ENCODE data around the gene PKN1. TPM values are rescaled to one million over a fixed set of nuclear protein-coding genes. Genes with fewer than 3 reads are reported as not detected.
A peak's percentile ranks its signal among the peaks of the same experiment; 100 is the strongest.

Gene PKN1
- total and polyA plus RNA-seq, 10 of the 15 experiments (the other 5 are each of a cell fraction or from before 2014, with no cell fraction given): 1.0 to 189 (median 52.7) TPM

- Histone ChIP-seq H3K27me3 (replicated peaks in 1 of 2; ENCODE audit: control insufficient read depth in 2 of 2, insufficient read depth in 2 of 2, low read length in 1 of 2) (no peaks in the 10 kb centered on the region), H3K4me2 (ENCODE audit: control insufficient read depth, insufficient read depth) (no peak overlapping the region), H3K27ac (ENCODE audit: control insufficient read depth, insufficient read depth) (no peak overlapping the region), H3K9ac (ENCODE audit: control insufficient read depth, insufficient read depth, low read length) (no peak overlapping the region), H3K9me3 (replicated peaks; ENCODE audit: control insufficient read depth, insufficient read depth, low read length) (no peaks in the 10 kb centered on the region), H3K36me3 (ENCODE audit: control insufficient read depth in 2 of 2, insufficient read depth in 2 of 2, low read length in 1 of 2) (no peaks in the 10 kb centered on the region; a peak in 1 of 4 replicates), H2AFZ (ENCODE audit: control insufficient read depth, low read depth, low read length) (no peak overlapping the region), H4K20me1 (ENCODE audit: control insufficient read depth, insufficient read depth) (no peaks in the 10 kb centered on the region; the same call in 1 of the 2 replicates), H3K4me1 (ENCODE audit: control insufficient read depth, insufficient read depth, low read length) (no peaks in the 10 kb centered on the region; the same call in 1 of the 2 replicates), H3K4me3 (no peak overlapping the region), H3K79me2 (ENCODE audit: control insufficient read depth, insufficient read depth, low read length) (no peaks in the 10 kb centered on the region)
- intact Hi-C loops (cut with micrococcal nuclease; ENCODE audit: unreplicated experiment): loop anchor here (2.0 to 10.0 kb wide), 3 partner anchors 48 to 344 kb away; partner anchors contain the start of genes ADGRL1, ASF1B and PKN1
- in situ Hi-C loops (cut with MboI): no loop called here
- SMC1A ChIA-PET (ENCODE audit: uncharacterized antibody, unreplicated experiment): interaction anchor here (1.1 to 2.3 kb wide), 3 partner anchors 49 to 117 kb away, joined by 3 to 10 read pairs (median 6); no protein-coding TSS in a partner anchor
- no peak for FAIRE-seq
- ATAC-seq: no peak; the same call in 2 of the 3 replicates
- no TSS peak for BruUV-seq (replicated peaks)
- DNase-seq (ENCODE audit: low read depth, low spot score): no peak
- RAD21 ChIA-PET (ENCODE audit: unreplicated experiment): interaction anchor here (0.6 to 1.2 kb wide), 3 partner anchors 40 to 224 kb away, joined by 3 to 5 read pairs (median 3); no protein-coding TSS in a partner anchor
- POLR2A ChIA-PET: no interaction called here
- TF ChIP-seq MEF2B (IDR thresholded peaks at IDR 0.05; ENCODE audit: partially characterized antibody, poor library complexity, severe bottlenecking): no peak
- no peak for TF ChIP-seq MYC (IDR thresholded peaks at IDR 0.05; ENCODE audit: insufficient read depth, insufficient read length, insufficient replicate concordance, low read length, severe bottlenecking)
- TF ChIP-seq, protein P1, sequence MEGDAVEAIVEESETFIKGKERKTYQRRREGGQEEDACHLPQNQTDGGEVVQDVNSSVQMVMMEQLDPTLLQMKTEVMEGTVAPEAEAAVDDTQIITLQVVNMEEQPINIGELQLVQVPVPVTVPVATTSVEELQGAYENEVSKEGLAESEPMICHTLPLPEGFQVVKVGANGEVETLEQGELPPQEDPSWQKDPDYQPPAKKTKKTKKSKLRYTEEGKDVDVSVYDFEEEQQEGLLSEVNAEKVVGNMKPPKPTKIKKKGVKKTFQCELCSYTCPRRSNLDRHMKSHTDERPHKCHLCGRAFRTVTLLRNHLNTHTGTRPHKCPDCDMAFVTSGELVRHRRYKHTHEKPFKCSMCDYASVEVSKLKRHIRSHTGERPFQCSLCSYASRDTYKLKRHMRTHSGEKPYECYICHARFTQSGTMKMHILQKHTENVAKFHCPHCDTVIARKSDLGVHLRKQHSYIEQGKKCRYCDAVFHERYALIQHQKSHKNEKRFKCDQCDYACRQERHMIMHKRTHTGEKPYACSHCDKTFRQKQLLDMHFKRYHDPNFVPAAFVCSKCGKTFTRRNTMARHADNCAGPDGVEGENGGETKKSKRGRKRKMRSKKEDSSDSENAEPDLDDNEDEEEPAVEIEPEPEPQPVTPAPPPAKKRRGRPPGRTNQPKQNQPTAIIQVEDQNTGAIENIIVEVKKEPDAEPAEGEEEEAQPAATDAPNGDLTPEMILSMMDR (IDR thresholded peaks at IDR 0.05 in 2 of 3, conservative IDR thresholded peaks at IDR 0.05 in 1 of 3; ENCODE audit: control insufficient read depth in 2 of 3, extremely low read depth in 1 of 3, insufficient read depth in 1 of 3, low read depth in 3 of 3, low read length in 3 of 3): peak in 1 of 3 experiments; percentile 7; a peak in 1 of 6 replicates
- TF ChIP-seq WRNIP1 (IDR thresholded peaks at IDR 0.05; ENCODE audit: borderline replicate concordance, low read depth, low read length): no peak
- TF ChIP-seq CREB1 (IDR thresholded peaks at IDR 0.05; ENCODE audit: low read depth): no peak
- no peak for TF ChIP-seq FOXM1 (IDR thresholded peaks at IDR 0.05; ENCODE audit: low read depth, low read length)
- no peak for TF ChIP-seq NR2C1 (IDR thresholded peaks at IDR 0.05)
- CTCF ChIA-PET: interaction anchor here (0.6 to 5.1 kb wide), 28 partner anchors 8 to 600 kb away, joined by 3 to 42 read pairs (median 5); partner anchors contain the start of genes ASF1B, DDX39A, GIPC1 and PKN1
- WGBS (ENCODE audit: insufficient coverage, insufficient replicate concordance, low lambda C conversion rate, missing lambda C conversion rate): 63% methylated on average over 5 of the region's 5 CpGs
Observed at GRCh38 chr19:14480700-14481079, 47.6 kb downstream of the PKN1 start.

All from GM12878 (cell line).